C1 segment of cervical spinal cord (tissue), 14 donors: ENCODE measurements around the gene ADRM1.

Source experiments
- DNase-seq, 14 donors: peaks; one replicate each; lab custom pipeline; 2025; lab: John Stamatoyannopoulos, UW

Gene ADRM1

DNA sequence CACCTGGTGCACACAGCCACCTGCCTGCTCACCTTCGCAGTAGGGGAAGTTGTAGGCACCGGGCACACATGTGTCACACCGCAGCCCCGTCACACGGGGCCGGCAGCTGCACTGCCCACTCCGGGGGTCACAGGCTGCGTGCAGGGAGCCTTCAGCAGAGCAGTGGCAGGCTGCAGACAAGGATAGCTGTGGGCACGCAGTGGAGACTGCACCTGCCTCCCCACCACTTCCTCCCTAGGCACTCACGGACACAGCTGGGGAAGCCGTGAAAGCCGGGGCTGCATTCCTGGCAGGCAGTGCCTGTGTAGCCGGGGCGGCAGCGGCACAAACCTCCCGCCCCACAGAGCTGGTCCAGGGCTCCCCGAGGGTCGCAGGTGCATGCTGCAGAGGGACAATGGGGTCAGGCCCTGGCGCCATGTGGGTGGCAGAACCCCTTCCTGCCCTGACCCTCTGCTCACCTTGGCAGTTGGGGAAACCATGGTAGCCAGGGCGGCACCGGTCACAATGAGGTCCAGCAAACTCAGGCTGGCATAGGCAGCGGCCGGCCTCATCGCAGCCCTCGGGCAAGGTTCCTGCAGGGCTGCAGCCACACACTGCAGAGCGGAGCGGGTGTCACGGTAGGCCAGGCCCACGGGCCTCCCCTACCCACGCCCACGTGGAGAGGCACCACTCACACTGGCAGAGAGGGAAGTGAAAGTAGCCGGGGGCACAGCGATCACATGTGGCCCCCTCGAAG lies 34.9 kb downstream of the ADRM1 start:
- DNase-seq: no peak

GRCh38 chr20:62338294-62338620 lies 35.5 kb downstream of the ADRM1 start:
- no peak for DNase-seq

GRCh38 chr20:62339647-62340062 lies 36.9 kb downstream of the ADRM1 start:
- DNase-seq: no peak

DNA sequence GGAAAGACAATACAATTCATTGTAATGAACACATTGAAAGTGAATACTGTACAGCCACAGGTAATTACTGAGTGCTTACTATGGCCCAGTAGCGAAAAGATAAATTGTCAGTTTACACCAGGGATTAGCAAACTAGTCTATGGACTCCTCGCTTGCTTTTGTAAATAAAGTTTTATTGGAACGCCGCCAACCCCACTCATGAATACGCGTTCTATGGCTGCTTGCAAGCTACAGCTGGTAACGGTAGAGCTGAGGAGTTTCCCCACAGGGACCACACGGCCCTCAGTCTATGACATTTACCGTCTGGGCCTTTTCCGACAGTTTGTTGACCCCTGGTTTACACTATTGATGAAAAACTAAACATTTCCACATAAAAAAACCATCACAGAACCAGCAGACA lies 40.1 kb downstream of the ADRM1 start:
- DNase-seq: no peak

GRCh38 chr20:62344092-62344491 lies 41.3 kb downstream of the ADRM1 start:
- DNase-seq: no peak

DNA sequence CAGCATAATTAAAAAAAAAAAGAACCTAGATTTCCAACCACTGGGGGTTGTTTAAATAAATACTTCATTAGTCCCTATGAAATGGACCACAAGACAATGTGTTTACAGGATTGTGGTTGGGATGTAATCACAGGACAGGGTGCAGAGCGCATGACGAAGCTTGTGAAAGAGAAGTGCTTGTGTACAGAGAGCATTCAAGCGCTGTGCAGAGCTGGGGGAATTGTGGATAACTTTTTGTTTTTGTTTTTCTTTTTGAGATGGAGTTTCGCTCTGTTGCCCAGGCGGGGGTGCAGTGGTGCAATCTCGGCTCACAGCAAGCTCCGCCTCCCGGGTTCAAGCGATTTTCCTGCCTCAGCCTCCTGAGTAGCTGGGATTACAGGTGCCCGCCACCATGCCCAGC lies 42.0 kb downstream of the ADRM1 start:
- DNase-seq: no peak

DNA sequence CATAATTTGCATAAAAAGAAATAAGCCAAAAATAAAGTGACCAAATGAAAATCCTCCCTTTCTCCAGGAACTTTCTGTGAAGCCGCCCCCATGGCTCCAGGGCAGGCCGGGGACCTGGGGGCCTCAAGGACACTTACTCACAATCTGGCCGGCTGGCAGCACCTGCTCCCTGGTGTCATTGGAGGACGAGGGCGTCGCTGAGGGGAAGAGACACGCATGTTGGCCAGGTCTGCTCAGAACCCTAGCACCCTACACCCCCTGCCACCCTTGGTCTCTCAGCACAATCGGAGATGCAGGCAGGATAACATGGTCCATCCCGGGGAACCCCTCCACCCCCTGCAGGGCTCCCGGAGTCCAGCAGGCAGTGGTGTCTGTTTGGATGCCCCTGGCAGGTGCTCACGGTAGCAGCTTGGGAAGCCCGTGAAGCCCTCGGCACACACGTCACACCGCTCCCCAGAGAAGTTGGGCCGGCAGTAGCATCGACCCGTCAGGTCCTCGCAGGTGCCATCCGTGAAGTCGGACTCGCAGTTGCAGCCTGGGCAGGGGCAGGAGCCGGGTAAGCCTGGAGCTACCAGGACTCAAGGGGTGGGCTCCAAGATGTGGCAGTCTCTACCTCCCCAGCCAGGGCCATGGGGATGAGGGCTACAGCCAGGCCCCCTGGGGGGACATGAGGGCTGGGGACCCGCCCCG lies 43.0 kb downstream of the ADRM1 start:
- peak in 1 of 14 donors; percentile 25 for DNase-seq

- DNase-seq: peak in 1 of 14 donors; percentile 26
These were observed 43.8 kb downstream of the ADRM1 start for GRCh38 chr20:62346398-62347150.

GRCh38 chr20:62347151-62347404 lies 44.3 kb downstream of the ADRM1 start:
- DNase-seq: no peak

- peak in 3 of 14 donors; percentile 16 to 26 (median 25) for DNase-seq
These were observed 44.6 kb downstream of the ADRM1 start for GRCh38 chr20:62347445-62347844.

GRCh38 chr20:62348604-62349003 lies 45.8 kb downstream of the ADRM1 start:
- no peak for DNase-seq

- no peak for DNase-seq
These were observed 46.8 kb downstream of the ADRM1 start for GRCh38 chr20:62349556-62350097.

GRCh38 chr20:62350098-62350628 lies 47.4 kb downstream of the ADRM1 start:
- no peak for DNase-seq

DNA sequence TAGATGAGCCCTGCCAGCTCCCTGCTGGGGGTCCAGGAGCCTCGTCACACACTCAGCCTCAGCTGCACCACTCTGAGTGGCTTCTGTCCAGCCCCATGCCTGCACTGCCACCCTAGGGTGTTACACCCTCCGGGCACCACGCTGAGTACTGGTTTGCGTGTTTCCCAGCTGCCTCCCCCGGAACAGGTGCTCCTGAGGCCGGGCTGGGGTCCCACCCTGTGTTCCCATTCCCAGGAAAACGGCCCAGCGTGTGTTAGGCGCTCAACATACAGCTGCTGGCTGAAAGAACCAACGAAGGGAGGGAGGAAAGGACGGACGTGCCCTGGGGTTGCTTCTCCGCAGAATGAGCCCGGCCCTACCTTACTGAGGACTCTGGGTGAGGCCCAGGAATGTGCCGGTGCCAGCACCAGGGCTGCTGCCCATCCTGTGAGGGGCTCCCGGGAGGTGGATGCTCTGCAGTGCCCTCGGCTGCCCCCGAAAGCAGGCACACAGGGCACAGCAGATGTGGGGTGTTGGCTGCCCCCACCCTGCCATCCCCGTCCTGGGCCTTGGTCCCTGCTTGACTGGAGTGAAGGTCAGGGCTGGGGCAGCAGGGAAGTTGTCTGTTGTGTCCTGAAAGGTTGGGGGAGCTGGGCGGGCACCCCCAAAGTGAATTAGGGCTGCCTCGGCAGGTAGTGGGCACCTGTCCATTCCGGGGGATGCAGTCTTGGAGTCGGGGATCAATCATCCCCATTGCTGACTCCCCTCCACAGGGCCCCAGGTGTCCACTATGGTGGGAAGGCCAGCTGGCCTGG lies 48.0 kb downstream of the ADRM1 start:
- no peak for DNase-seq

DNA sequence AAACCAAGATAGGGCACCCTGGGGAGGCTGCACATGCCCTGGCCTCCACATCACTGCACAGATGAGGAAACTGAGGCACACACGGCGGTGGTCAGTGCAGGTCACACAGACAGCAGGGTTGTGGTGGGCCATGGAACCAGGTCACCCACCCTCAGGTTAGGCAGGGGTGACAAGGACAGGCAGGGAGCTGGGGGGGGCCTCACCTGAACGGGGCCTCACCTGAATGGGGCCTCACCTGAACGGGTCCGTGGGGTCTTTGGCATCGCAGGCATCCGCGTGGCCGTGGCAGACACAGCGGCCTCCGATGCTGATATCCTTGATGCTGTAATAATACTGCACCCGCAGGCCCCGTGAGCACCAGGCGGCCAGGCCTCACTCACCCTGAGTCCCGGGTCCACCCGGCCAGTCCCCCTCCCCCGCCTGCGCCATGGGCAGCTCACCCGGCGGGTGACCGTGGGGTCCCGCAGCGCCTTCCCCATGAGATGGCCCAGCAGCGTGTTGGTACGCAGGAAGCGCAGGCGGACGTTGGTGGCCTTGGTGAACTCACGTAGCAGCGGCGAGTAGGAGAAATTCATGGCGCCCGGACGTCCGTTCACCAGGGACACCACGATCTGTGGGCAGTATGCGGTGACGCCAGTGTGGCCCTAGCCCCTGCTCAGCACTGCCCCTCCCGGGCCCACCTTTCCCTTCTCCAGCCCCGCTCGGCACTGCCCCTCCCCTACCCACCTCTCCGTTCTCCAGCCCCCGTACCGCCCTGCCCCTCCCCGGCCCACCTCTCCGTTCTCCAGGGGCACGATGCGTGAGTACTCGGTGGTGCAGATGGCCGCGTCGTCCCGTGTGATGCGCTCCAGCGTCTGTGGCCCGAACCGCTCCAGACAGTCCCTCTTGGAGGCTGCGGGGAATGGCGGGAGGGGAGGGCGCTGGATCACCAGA lies 48.9 kb downstream of the ADRM1 start:
- DNase-seq: no peak

DNA sequence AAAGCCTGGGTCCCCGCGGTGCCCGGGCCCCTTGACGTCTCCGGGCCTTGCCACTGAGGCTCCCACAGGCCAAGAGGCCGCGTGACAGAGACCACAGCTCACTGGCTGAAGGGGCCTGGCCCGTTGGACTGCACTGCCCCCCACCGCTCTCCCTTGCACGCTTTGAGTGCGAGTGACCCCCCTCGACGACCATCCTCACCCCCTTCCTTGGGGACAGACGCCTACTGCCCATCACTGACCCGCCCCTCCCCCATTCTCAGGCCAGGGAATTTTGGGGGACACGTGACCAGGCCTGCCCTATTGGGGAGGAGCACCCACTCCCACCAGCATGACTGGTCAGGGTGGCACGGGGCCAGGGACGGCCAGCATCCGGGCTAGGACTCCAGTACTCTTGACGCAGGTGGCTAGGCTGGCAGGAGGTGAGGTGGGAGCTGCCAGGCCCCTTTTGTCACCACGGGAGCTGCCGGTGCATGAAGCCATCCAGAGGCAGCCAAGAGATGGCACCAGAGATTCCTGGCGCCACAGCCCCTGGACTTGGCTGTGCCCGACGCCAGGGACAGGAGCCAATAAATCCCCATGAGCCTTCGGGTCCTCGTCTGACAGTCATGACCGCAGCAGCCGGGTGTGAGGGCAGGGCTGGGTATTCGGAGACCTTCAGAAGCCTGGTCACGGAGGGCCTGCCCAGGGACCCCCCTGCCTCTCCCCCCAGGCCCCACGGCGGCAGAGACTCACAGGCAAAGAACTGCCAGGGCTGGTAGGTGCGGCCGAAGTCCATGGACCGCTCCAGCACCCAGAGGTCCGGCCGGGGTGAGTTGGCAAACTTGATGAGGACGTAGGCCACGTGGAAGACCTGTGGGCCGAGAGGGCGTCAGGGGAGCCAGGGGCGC lies 49.8 kb downstream of the ADRM1 start:
- peak in 13 of 14 donors; percentile 24 to 99 (median 75) for DNase-seq

DNA sequence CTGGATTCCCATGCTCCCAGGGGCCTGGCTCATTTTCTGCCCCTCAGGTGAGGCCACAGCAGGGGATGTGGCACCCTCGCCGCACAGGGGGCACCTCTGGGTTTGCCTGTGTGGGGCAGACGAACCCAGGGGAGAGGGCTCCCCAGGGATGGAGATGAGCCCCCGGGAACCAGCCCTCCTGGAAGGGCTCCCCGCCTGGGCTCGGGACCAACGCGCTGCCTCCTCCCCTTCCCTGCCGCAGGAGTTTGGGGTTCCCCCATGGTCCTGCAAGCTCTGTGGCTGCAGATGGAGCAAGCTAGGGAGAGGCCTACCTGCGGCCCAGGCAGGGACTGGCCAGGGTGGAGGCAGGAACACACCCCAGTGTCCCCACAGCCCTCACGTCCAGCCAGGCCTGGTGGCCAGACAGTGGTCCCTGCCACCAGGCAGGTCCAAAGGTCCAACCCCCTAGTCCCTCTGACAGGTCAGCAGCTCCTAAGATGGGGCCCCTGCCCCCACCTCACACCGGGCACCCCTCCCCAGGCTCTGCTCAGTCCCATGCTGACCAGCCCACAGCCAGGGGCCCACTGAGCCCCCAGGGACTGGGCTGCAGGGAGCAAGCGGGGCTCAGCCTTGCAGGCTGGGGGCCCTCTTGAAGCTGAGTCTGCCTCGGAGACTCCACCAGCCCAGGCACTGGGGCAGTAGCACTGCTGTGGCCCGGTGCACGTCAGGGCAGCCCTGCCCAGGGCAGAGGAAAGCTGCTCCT lies 50.7 kb downstream of the ADRM1 start:
- no peak for DNase-seq

DNA sequence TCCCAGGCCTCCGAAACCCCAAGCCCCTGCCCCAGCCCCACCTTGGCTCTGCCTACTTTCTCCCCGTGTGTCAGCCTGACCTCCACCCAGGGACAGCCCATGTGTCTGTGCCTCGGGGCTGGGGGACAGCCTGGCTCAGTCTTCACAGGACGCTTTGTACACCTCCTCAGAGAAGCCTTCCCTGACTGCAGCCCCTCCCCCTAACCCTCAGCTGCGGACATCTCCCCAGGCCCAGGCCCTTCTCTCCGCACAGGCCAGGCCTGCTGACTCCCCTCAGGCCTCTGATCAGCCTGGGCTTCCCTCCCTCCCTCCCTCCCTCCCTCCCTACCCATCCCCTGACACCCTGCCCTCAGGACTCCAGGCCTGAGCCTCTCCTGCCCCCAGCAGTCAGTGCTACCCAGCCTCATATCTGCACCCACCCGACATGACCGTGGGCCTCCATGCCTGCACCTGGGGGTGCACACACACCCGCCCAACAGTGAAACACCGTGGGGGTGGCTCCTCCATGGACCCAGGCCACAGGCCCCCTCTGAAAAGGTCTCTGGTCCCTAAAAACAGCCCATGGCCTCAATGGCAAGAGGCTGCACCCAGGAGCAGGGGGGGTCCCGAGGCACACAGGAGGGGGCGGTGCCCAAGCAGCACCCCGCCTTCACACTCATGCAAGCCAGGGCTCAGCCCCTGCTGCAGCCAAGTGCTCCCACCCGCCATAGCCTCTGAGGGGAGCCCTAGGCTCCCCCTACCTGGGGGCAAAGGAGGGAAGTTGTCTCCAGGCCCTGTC lies 51.4 kb downstream of the ADRM1 start:
- no peak for DNase-seq
